Left lung (tissue), 10 donors: Measurements from ENCODE around the gene ZNF785. TPM values are rescaled to one million over a fixed set of nuclear protein-coding genes. Genes with fewer than 3 reads are reported as not detected.
"Not testable (repeated sequence)": the region's sequence is repeated elsewhere in the genome, so short reads cannot be mapped to it uniquely, and the experiment has no call there.

ENCODE experiments used
- ATAC-seq: fragments of 200-7000 bp; cut with Tn5 transposase; one replicate; pipeline ENCODE4 v1.9.1; 2020; ENCODE audit warnings: moderate library complexity
- DNase-seq, 4 donors: peaks; one replicate each; pipeline ENCODE4 v3.0.0-alpha.2; 2013 to 2020
- H3K27ac ChIP-seq, 2 donors: fragments of 200-600 bp; sonication (generic) in 1 of 2; one replicate each; pipeline versions ENCODE4 v1.5.0 to v1.8.0; 2020 to 2021
- H3K27me3 ChIP-seq, 2 donors: fragments of 200-600 bp; sonication (generic) in 1 of 2; one replicate each; pipeline versions ENCODE4 v1.5.0 to v1.8.0; 2020 to 2021
- H3K36me3 ChIP-seq, 2 donors: fragments of 200-600 bp; sonication (generic) in 1 of 2; one replicate each; pipeline versions ENCODE4 v1.5.0 to v1.8.0; 2020 to 2021
- H3K4me1 ChIP-seq, 2 donors: fragments of 200-600 bp; one replicate each; pipeline ENCODE4 v1.8.0; 2021
- H3K4me3 ChIP-seq, 2 donors: fragments of 200-600 bp; sonication (generic) in 1 of 2; one replicate each; pipeline versions ENCODE4 v1.5.0 to v1.8.0; 2020 to 2021; ENCODE audit warnings: mild to moderate bottlenecking in 1 of 2
- H3K9me3 ChIP-seq, 2 donors: fragments of 200-600 bp; sonication (generic) in 1 of 2; one replicate each; pipeline versions ENCODE4 v1.5.0 to v1.8.0; 2020 to 2021
- intact Hi-C, 2 donors: fragments of 100-400 bp; cut with DNase I; formaldehyde crosslinking; loops; one replicate each; pipeline versions ENCODE4 v1.11.2 to v1.14.2; 2022
- polyA plus RNA-seq, 6 donors: library from polyadenylated mRNA; unstranded; fragments of 120-200 nt; gene quantifications; one replicate each; pipeline ENCODE4 v1.2.1, GENCODE V29; 2013; ENCODE audit not compliant: insufficient read length in 6 of 6
- total RNA-seq, 2 donors: library from RNA; stranded (reverse); fragmentation: NEBNext Ultra II Directional; extraction: Animal tissue kit (Norgen Biotek cat#: 25700); gene quantifications; one replicate each; pipeline ENCODE4 v1.2.1, GENCODE V29; 2021
- TF ChIP-seq, protein P1 (sequence below), 2 donors: fragments of 200-600 bp; sonication (generic) in 1 of 2; IDR thresholded peaks; one replicate each; pipeline versions ENCODE4 v1.5.0 to v1.8.0; 2021; ENCODE audit warnings: antibody characterized with exemption in 2 of 2
- donor health status: DM: no; HTN: yes; CAD: no.
- donor health status: DM: no; HTN: no; CAD: no.

ZNF785 gene
- total and polyA plus RNA-seq, 8 donors, result 12.9 to 33.0 (median 28.7) TPM

GRCh38 chr16:30546115-30546514, 39.4 kb downstream of the ZNF785 start:
- H3K27ac ChIP-seq, result no peak overlapping the region
- peak; percentile 26 for ATAC-seq
- H3K4me1 ChIP-seq, result peaks cover 0 to 9% of the 10 kb centered on the region in 2 donors
- TF ChIP-seq, protein P1, sequence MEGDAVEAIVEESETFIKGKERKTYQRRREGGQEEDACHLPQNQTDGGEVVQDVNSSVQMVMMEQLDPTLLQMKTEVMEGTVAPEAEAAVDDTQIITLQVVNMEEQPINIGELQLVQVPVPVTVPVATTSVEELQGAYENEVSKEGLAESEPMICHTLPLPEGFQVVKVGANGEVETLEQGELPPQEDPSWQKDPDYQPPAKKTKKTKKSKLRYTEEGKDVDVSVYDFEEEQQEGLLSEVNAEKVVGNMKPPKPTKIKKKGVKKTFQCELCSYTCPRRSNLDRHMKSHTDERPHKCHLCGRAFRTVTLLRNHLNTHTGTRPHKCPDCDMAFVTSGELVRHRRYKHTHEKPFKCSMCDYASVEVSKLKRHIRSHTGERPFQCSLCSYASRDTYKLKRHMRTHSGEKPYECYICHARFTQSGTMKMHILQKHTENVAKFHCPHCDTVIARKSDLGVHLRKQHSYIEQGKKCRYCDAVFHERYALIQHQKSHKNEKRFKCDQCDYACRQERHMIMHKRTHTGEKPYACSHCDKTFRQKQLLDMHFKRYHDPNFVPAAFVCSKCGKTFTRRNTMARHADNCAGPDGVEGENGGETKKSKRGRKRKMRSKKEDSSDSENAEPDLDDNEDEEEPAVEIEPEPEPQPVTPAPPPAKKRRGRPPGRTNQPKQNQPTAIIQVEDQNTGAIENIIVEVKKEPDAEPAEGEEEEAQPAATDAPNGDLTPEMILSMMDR (IDR thresholded peaks at IDR 0.05), result no peak
- DNase-seq, result peak in 1 of 4 donors; percentile 24
- no peak overlapping the region for H3K4me3 ChIP-seq
- intact Hi-C loops, result no loop called here
- H3K9me3 ChIP-seq, result no peaks in the 10 kb centered on the region
- no peaks in the 10 kb centered on the region for H3K27me3 ChIP-seq
- H3K36me3 ChIP-seq, result no peaks in the 10 kb centered on the region

DNA sequence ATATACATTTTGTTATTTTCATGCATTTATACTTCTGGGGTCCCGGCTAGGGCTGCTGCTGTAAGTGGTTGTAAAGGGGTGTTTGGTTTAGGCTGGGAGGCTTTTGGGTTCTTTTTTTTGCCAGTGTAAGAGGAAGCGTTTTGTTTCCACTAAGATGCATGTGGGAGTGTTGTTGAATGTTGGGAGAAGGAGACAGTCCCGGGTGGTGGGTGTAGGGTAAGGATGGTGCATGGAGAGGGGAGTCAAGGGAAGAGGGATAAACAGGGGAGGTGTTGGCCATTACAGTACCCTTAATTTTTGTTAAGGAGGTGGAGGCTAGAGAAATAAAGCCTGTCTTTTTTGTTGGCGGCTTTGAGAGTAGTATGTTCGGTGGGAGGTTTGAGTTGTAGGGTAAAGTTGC, 42.4 kb downstream of the ZNF785 start:
- H3K4me1 ChIP-seq, result peaks cover 0 to 8% of the 10 kb centered on the region in 2 donors
- ATAC-seq, result no peak
- H3K9me3 ChIP-seq, result no peaks in the 10 kb centered on the region
- TF ChIP-seq, protein P1 (IDR thresholded peaks at IDR 0.05), result no peak
- no peaks in the 10 kb centered on the region for H3K36me3 ChIP-seq
- no peak for DNase-seq
- no peak overlapping the region for H3K27ac ChIP-seq
- no peaks in the 10 kb centered on the region for H3K27me3 ChIP-seq
- intact Hi-C loops, result no loop called here
- H3K4me3 ChIP-seq, result no peak overlapping the region

GRCh38 chr16:30541502-30542329, 43.8 kb downstream of the ZNF785 start:
- peak in 2 of 4 donors; percentile 12 to 33 for DNase-seq
- H3K27me3 ChIP-seq, result no peaks in the 10 kb centered on the region
- peaks cover 0 to 11% of the 10 kb centered on the region in 2 donors for H3K4me1 ChIP-seq
- TF ChIP-seq, protein P1 (IDR thresholded peaks at IDR 0.05), result no peak
- intact Hi-C loops, result no loop called here
- no peaks in the 10 kb centered on the region for H3K9me3 ChIP-seq
- ATAC-seq, result peak; percentile 26
- H3K4me3 ChIP-seq, result no peak overlapping the region
- no peak overlapping the region for H3K27ac ChIP-seq
- no peaks in the 10 kb centered on the region for H3K36me3 ChIP-seq

GRCh38 chr16:30540916-30541464, 44.5 kb downstream of the ZNF785 start:
- H3K4me3 ChIP-seq, H3K27me3 ChIP-seq, H3K27ac ChIP-seq, H3K9me3 ChIP-seq, ATAC-seq, DNase-seq, intact Hi-C loops, H3K36me3 ChIP-seq: not testable (repeated sequence)
- peaks cover 3 to 11% of the 10 kb centered on the region in 2 donors for H3K4me1 ChIP-seq

- H3K4me1 ChIP-seq, result peaks cover 5 to 19% of the 10 kb centered on the region in 2 donors
- ATAC-seq, H3K9me3 ChIP-seq, H3K36me3 ChIP-seq, H3K4me3 ChIP-seq, intact Hi-C loops, H3K27me3 ChIP-seq, H3K27ac ChIP-seq: not testable (repeated sequence)
- DNase-seq, result peak in 1 of 4 donors; percentile 34
Measured at GRCh38 chr16:30539986-30540526, 45.4 kb downstream of the ZNF785 start.
